ENCODE measurements around the gene CATSPERE.
"Not testable (repeated sequence)": the region's sequence is repeated elsewhere in the genome, so short reads cannot be mapped to it uniquely, and the experiment has no call there.

Gene CATSPERE

GRCh38 chr1:244494653-244495052, 33.6 kb downstream of the CATSPERE start:
- DNase-seq (ENCODE audit: low read depth) = no peak
- no peak for TF ChIP-seq CTCF (IDR thresholded peaks at IDR 0.05; ENCODE audit: control insufficient read depth, extremely low read depth, insufficient read depth)
- no peak overlapping the region for H3K4me3 ChIP-seq (ENCODE audit: low read depth, low read length)

- no peak for TF ChIP-seq CTCF (IDR thresholded peaks at IDR 0.05; ENCODE audit: control insufficient read depth, extremely low read depth, insufficient read depth)
- no peak for DNase-seq (ENCODE audit: low read depth)
- H3K4me3 ChIP-seq (ENCODE audit: low read depth, low read length) = no peak overlapping the region
These were observed 35.1 kb downstream of the CATSPERE start for GRCh38 chr1:244496186-244496585.

GRCh38 chr1:244497805-244498204, 36.7 kb downstream of the CATSPERE start:
- no peak for DNase-seq (ENCODE audit: low read depth)
- TF ChIP-seq CTCF (IDR thresholded peaks at IDR 0.05; ENCODE audit: control insufficient read depth, extremely low read depth, insufficient read depth) = no peak

GRCh38 chr1:244499484-244499883, 38.4 kb downstream of the CATSPERE start:
- H3K4me3 ChIP-seq (ENCODE audit: low read depth, low read length) = not testable (repeated sequence)

More at GRCh38 chr1:244497805-244498204, 36.7 kb downstream of the CATSPERE start:
- no peak overlapping the region for H3K4me3 ChIP-seq (ENCODE audit: low read depth, low read length)

GRCh38 chr1:244500515-244500914, 39.4 kb downstream of the CATSPERE start:
- not testable (repeated sequence) for H3K4me3 ChIP-seq (ENCODE audit: low read depth, low read length); DNase-seq (ENCODE audit: low read depth)

More at GRCh38 chr1:244499484-244499883, 38.4 kb downstream of the CATSPERE start:
- not testable (repeated sequence) for DNase-seq (ENCODE audit: low read depth)

- no peak for DNase-seq (ENCODE audit: low read depth)
- no peak overlapping the region for H3K4me3 ChIP-seq (ENCODE audit: low read depth, low read length)
- TF ChIP-seq CTCF (IDR thresholded peaks at IDR 0.05; ENCODE audit: control insufficient read depth, extremely low read depth, insufficient read depth) = no peak
These were observed 41.6 kb downstream of the CATSPERE start for GRCh38 chr1:244502630-244503029.

- no peak for TF ChIP-seq CTCF (IDR thresholded peaks at IDR 0.05; ENCODE audit: control insufficient read depth, extremely low read depth, insufficient read depth)
- no peak for DNase-seq (ENCODE audit: low read depth)
- H3K4me3 ChIP-seq (ENCODE audit: low read depth, low read length) = no peak overlapping the region
These were observed 52.4 kb downstream of the CATSPERE start for GRCh38 chr1:244513493-244513892.

- TF ChIP-seq CTCF (IDR thresholded peaks at IDR 0.05; ENCODE audit: control insufficient read depth, extremely low read depth, insufficient read depth) = no peak
- H3K4me3 ChIP-seq (ENCODE audit: low read depth, low read length) = no peak overlapping the region
- DNase-seq (ENCODE audit: low read depth) = no peak
These were observed 54.6 kb downstream of the CATSPERE start for GRCh38 chr1:244515680-244516079.
